Measurements from ENCODE around the gene FMR1NB. TPM values are rescaled to one million over a fixed set of nuclear protein-coding genes. Genes with fewer than 3 reads are reported as not detected.

Gene FMR1NB
- total RNA-seq, 1 experiment from 2014 or later: not detected

DNA sequence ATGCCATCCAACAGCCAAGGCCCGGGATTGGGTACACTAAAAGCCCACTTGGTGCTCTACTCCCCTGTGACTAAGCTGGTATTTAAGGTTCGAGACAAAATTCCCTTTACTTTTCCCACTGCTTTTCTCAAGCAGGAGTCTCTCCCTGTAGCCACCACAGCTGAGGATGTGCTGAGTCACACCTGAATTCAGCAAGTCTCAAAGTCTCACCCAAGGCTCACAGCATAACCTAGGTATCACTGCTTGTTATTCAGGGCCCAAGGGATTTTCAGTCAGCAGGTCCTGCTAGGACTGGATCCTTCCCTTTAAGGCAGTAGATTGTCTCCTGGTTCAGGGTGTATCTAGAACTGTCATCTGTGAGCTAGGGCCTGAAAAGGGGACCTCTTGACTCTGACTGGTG lies 39.2 kb downstream of the FMR1NB start:
- H3K36me3 ChIP-seq (ENCODE audit: control insufficient read depth, insufficient read depth, low read length): no peaks in the 10 kb centered on the region
- H3K9me3 ChIP-seq (ENCODE audit: control insufficient read depth, insufficient read depth, low read depth, low read length): no peaks in the 10 kb centered on the region
- ChIA-PET POLR2A (no interaction called here), CTCF (no interaction called here)
- in situ Hi-C loops (cut with HindIII; ENCODE audit: low pct_unique_long_range_greater_than_20kb, low sequenced_read_pairs): no loop called here
- no peaks in the 10 kb centered on the region; the same call in 1 of the 2 replicates for H3K27me3 ChIP-seq (ENCODE audit: control insufficient read depth, insufficient read depth, low read length)
- no peak overlapping the region for H3K27ac ChIP-seq (ENCODE audit: low read length)
- H3K4me1 ChIP-seq (ENCODE audit: control insufficient read depth, insufficient read depth, low read length): no peaks in the 10 kb centered on the region
- intact Hi-C loops (cut with micrococcal nuclease; ENCODE audit: unreplicated experiment): no loop called here
- ATAC-seq: no peak
- TF ChIP-seq TCF7L2 (IDR thresholded peaks at IDR 0.05; ENCODE audit: low read depth, low read length) (no peak), SIN3A (IDR thresholded peaks at IDR 0.05; ENCODE audit: borderline replicate concordance, insufficient read depth, low read depth, low read length) (no peak)
- no TSS peak for BruUV-seq (replicated peaks)
- H3K4me3 ChIP-seq (ENCODE audit: low read depth in 2 of 2, low read length in 2 of 2): no peak overlapping the region
- no peak for DNase-seq (ENCODE audit: low read depth, low spot score)

DNA sequence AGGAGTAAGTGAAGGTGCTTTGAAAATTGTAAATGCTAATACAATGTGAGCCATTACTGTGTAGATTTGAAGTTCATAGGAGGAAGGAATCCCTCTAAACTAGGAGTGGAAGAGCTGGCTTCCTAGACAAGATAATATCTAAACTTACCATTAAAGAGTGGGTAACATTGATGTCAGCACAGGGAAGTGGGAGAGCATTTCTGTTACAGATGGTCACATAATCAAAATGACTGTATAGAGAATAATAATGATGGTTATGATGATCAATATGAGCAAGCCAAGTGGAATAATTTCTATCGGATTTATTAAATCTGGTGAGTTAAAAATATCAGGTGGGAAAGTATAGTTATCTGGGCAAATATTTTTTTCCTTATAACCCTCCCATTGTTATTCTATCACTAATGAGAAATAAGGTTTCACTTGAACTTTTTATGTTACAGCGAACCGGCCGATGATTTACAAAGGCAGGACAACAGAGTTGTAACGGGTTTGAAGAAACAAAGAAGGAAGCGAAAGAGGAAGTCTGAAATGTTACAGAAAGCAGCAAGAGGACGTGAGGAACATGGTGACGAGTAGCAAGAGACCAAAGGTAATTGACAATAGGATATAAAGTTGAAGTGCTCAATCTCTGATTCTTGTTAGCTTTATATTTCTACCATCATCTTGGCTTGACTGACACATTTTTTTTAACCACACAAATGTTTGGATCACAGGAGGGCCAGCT lies 43.5 kb downstream of the FMR1NB start:
- in situ Hi-C loops (cut with HindIII; ENCODE audit: low pct_unique_long_range_greater_than_20kb, low sequenced_read_pairs) (no loop called here), intact Hi-C loops (cut with micrococcal nuclease; ENCODE audit: unreplicated experiment) (no loop called here)
- Histone ChIP-seq H3K9me3 (ENCODE audit: control insufficient read depth, insufficient read depth, low read depth, low read length) (no peaks in the 10 kb centered on the region), H3K36me3 (ENCODE audit: control insufficient read depth, insufficient read depth, low read length) (no peaks in the 10 kb centered on the region), H3K4me1 (ENCODE audit: control insufficient read depth, insufficient read depth, low read length) (no peaks in the 10 kb centered on the region), H3K4me3 (ENCODE audit: low read depth in 2 of 2, low read length in 2 of 2) (no peak overlapping the region), H3K27me3 (ENCODE audit: control insufficient read depth, insufficient read depth, low read length) (no peaks in the 10 kb centered on the region; the same call in 1 of the 2 replicates), H3K27ac (ENCODE audit: low read length) (no peak overlapping the region)
- ChIA-PET CTCF (no interaction called here), POLR2A (no interaction called here)
- TF ChIP-seq POLR2AphosphoS5 (IDR thresholded peaks at IDR 0.05; ENCODE audit: low read depth, low read length): no peak
- no peak for TF ChIP-seq SIN3A (IDR thresholded peaks at IDR 0.05; ENCODE audit: borderline replicate concordance, insufficient read depth, low read depth, low read length)
- BruUV-seq (replicated peaks): no TSS peak
- DNase-seq (ENCODE audit: low read depth, low spot score) (no peak), ATAC-seq (no peak)

DNA sequence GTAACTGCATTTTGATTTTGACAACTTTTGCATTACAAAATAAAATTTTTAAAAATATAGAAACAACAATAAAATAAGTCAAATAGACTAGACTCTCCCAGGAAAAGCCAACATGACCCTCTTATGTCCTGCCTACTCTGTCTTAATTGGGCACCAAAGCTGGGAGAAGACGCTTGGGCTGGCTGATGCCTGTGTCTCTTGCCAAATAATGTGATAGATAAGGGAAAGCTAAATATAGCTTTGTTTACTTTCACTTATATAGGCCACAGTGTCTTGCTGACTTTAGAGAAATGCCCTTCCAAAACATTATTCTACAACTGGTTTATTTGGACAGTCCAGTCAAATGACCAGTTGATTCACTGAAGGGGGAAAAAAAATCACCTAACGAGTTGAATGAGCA lies 54.2 kb downstream of the FMR1NB start:
- TF ChIP-seq TCF7L2 (IDR thresholded peaks at IDR 0.05; ENCODE audit: low read depth, low read length) (no peak), SIN3A (IDR thresholded peaks at IDR 0.05; ENCODE audit: borderline replicate concordance, insufficient read depth, low read depth, low read length) (no peak), POLR2AphosphoS5 (IDR thresholded peaks at IDR 0.05; ENCODE audit: low read depth, low read length) (no peak)
- TF ChIP-seq, protein P1, sequence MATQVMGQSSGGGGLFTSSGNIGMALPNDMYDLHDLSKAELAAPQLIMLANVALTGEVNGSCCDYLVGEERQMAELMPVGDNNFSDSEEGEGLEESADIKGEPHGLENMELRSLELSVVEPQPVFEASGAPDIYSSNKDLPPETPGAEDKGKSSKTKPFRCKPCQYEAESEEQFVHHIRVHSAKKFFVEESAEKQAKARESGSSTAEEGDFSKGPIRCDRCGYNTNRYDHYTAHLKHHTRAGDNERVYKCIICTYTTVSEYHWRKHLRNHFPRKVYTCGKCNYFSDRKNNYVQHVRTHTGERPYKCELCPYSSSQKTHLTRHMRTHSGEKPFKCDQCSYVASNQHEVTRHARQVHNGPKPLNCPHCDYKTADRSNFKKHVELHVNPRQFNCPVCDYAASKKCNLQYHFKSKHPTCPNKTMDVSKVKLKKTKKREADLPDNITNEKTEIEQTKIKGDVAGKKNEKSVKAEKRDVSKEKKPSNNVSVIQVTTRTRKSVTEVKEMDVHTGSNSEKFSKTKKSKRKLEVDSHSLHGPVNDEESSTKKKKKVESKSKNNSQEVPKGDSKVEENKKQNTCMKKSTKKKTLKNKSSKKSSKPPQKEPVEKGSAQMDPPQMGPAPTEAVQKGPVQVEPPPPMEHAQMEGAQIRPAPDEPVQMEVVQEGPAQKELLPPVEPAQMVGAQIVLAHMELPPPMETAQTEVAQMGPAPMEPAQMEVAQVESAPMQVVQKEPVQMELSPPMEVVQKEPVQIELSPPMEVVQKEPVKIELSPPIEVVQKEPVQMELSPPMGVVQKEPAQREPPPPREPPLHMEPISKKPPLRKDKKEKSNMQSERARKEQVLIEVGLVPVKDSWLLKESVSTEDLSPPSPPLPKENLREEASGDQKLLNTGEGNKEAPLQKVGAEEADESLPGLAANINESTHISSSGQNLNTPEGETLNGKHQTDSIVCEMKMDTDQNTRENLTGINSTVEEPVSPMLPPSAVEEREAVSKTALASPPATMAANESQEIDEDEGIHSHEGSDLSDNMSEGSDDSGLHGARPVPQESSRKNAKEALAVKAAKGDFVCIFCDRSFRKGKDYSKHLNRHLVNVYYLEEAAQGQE (IDR thresholded peaks at IDR 0.05; ENCODE audit: insufficient read depth in 1 of 2, low read depth in 2 of 2, low read length in 1 of 2): no peak
- TF ChIP-seq, protein P2, sequence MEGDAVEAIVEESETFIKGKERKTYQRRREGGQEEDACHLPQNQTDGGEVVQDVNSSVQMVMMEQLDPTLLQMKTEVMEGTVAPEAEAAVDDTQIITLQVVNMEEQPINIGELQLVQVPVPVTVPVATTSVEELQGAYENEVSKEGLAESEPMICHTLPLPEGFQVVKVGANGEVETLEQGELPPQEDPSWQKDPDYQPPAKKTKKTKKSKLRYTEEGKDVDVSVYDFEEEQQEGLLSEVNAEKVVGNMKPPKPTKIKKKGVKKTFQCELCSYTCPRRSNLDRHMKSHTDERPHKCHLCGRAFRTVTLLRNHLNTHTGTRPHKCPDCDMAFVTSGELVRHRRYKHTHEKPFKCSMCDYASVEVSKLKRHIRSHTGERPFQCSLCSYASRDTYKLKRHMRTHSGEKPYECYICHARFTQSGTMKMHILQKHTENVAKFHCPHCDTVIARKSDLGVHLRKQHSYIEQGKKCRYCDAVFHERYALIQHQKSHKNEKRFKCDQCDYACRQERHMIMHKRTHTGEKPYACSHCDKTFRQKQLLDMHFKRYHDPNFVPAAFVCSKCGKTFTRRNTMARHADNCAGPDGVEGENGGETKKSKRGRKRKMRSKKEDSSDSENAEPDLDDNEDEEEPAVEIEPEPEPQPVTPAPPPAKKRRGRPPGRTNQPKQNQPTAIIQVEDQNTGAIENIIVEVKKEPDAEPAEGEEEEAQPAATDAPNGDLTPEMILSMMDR (IDR thresholded peaks at IDR 0.05): no peak
- no peak for ATAC-seq
- intact Hi-C loops (cut with micrococcal nuclease; ENCODE audit: unreplicated experiment): no loop called here
- no TSS peak for BruUV-seq (replicated peaks)
- no peaks in the 10 kb centered on the region for H3K4me1 ChIP-seq (ENCODE audit: control insufficient read depth, insufficient read depth, low read length)
- H3K4me3 ChIP-seq (ENCODE audit: low read depth in 2 of 2, low read length in 2 of 2): no peak overlapping the region
- no peak overlapping the region for H3K27ac ChIP-seq (ENCODE audit: low read length)
- in situ Hi-C loops (cut with HindIII; ENCODE audit: low pct_unique_long_range_greater_than_20kb, low sequenced_read_pairs): no loop called here
- CTCF ChIA-PET: no interaction called here
- POLR2A ChIA-PET: no interaction called here
- H3K36me3 ChIP-seq (ENCODE audit: control insufficient read depth, insufficient read depth, low read length): no peaks in the 10 kb centered on the region
- no peaks in the 10 kb centered on the region for H3K9me3 ChIP-seq (ENCODE audit: control insufficient read depth, insufficient read depth, low read depth, low read length)
- no peak for DNase-seq (ENCODE audit: low read depth, low spot score)
- no peaks in the 10 kb centered on the region for H3K27me3 ChIP-seq (ENCODE audit: control insufficient read depth, insufficient read depth, low read length)

Measured in Panc1 (cell line).